ENCODE results near the gene FAM83B.

- TF ChIP-seq, protein P1, sequence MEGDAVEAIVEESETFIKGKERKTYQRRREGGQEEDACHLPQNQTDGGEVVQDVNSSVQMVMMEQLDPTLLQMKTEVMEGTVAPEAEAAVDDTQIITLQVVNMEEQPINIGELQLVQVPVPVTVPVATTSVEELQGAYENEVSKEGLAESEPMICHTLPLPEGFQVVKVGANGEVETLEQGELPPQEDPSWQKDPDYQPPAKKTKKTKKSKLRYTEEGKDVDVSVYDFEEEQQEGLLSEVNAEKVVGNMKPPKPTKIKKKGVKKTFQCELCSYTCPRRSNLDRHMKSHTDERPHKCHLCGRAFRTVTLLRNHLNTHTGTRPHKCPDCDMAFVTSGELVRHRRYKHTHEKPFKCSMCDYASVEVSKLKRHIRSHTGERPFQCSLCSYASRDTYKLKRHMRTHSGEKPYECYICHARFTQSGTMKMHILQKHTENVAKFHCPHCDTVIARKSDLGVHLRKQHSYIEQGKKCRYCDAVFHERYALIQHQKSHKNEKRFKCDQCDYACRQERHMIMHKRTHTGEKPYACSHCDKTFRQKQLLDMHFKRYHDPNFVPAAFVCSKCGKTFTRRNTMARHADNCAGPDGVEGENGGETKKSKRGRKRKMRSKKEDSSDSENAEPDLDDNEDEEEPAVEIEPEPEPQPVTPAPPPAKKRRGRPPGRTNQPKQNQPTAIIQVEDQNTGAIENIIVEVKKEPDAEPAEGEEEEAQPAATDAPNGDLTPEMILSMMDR (IDR thresholded peaks at IDR 0.05; ENCODE audit: low read length) = no peak
- TF ChIP-seq EZH2 (IDR thresholded peaks at IDR 0.05; ENCODE audit: borderline replicate concordance, low read length) = no peak
Measured at GRCh38 chr6:54913211-54913610, 66.6 kb downstream of the FAM83B start.
